GM18867 (cell line): ENCODE results near the gene TAF1.
"Not testable (repeated sequence)": the region's sequence is repeated elsewhere in the genome, so short reads cannot be mapped to it uniquely, and the experiment has no call there.

ENCODE experiments used
- ATAC-seq: cut with Tn5 transposase; IDR thresholded peaks from one replicate; pipeline ENCODE4 v1.9.1; 2021; ENCODE audit warnings: mild to moderate bottlenecking, moderate library complexity; ENCODE audit not compliant: unreplicated experiment

The TAF1 gene

GRCh38 chrX:71495979-71496378 is 129.8 kb downstream of the TAF1 start:
- ATAC-seq, result not testable (repeated sequence)

- ATAC-seq, result no peak
Measured at GRCh38 chrX:71496476-71496875, 130.3 kb downstream of the TAF1 start.

- not testable (repeated sequence) for ATAC-seq
Measured at GRCh38 chrX:71502080-71502479, 135.9 kb downstream of the TAF1 start.

GRCh38 chrX:71504346-71504745 is 138.2 kb downstream of the TAF1 start:
- ATAC-seq, result no peak

GRCh38 chrX:71509289-71509688 is 143.1 kb downstream of the TAF1 start:
- ATAC-seq, result no peak

- ATAC-seq, result no peak
Measured at GRCh38 chrX:71510161-71510560, 144.0 kb downstream of the TAF1 start.

- ATAC-seq, result not testable (repeated sequence)
Measured at GRCh38 chrX:71513731-71514130, 147.6 kb downstream of the TAF1 start.

- peak; percentile 87 for ATAC-seq
Measured at GRCh38 chrX:71514367-71515037, 148.3 kb downstream of the TAF1 start.

GRCh38 chrX:71515038-71515396 is 148.9 kb downstream of the TAF1 start:
- no peak for ATAC-seq
